HUDEP-2 (cell line): Measurements from ENCODE around the gene CCR1.

Experiments used
- DNase-seq, 76 experiments: peaks; one replicate each; lab custom pipeline; 2025; ENCODE audit not compliant: unreplicated experiment in 76 of 76; lab: John Stamatoyannopoulos, UW

The CCR1 gene

GRCh38 chr3:46208167-46208704 lies at the start of gene CCR1:
Gene CCR1, minus strand, starts transcription at chr3:46208313. Its CDS starts 4,000 bp downstream, at chr3:46204313.
- peak in 3 of 76 experiments; percentile 1 to 10 (median 7) for DNase-seq

DNA sequence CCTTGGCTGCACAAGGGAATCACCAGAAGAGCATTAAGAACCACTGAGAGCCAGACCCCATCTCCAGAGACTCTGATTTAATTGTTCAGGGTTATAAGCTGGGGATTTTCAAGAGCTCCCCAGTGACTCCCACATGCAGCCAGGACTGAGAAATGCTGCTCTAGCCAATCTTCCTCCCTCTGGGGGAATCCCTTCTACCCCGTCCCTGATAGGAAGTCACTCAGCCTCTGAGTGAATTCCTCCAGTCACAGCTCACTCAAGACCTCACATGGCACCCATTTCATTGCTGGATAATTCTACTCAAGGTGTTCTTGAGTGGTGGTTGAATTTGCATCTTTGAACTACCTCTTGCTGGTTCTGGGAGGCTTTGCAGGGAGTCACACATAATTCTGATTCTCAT lies 44.9 kb upstream of the CCR1 start:
- no peak for DNase-seq

GRCh38 chr3:46245146-46245545 lies 37.0 kb upstream of the CCR1 start:
- no peak for DNase-seq

DNA sequence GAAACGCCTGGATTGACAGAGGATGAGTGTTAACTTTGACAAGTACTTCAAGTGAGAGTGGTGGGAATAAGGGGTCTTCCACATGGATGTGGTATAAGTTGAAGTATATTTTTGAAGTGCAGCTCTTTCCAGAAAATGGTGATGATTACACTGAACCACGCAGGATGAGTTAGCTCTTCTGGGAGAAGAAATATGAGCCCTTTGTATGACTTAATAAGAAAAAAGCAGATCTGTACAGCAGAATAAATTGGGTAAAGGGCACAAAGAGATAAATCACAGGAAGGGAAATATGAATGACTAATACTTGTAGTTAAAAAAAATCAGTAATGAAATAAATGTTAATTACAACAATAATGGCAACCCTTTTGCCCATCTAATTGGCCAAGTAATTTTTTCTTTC lies 35.4 kb upstream of the CCR1 start:
- DNase-seq: no peak

DNA sequence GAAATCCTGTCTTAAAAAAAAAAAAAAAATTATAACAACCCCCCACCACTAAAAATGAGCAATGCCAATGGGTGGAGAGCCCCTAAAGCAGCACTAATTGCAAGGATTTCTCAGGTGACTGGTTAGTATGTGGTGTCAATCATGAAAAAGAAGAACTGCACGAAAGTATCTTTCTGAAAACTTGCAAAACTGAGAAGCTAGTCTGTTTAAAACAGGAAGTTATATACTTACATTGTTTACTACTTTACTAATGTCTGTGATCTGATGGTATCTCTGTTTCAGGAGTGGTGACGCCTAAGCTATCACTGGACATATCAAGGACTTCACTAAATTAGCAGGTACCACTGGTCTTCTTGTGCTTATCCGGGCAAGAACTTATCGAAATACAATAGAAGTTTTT lies 34.0 kb upstream of the CCR1 start, which contains the start of gene CCR3:
CCR3 (plus strand) TSS at position 341 of the 400 bp plus-strand sequence. CDS start 22,699 bp downstream, outside the sequence.
- no peak for DNase-seq

- DNase-seq: no peak
Measured at GRCh38 chr3:46239952-46240351, 31.8 kb upstream of the CCR1 start.

GRCh38 chr3:46239301-46239938 lies 31.3 kb upstream of the CCR1 start:
- DNase-seq: no peak

DNA sequence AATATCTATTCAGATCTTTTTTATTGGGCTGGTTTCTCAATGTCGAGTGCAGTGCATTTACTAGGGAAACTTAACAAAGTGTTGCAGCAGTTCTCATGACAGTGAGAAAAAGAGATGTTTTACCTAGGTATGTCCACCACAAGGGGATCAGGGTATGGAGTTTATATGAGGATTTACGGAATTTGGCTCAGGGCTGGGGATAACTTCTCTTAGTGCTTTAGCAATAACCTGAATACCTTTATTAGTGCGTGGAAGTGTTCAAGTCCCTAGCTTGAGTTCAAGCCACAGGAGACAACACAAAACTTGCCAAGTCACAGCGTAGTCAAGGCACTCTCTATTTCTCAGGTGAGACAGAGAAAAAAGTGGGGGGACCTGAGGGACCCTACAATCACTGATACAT lies 30.3 kb upstream of the CCR1 start:
- no peak for DNase-seq

DNA sequence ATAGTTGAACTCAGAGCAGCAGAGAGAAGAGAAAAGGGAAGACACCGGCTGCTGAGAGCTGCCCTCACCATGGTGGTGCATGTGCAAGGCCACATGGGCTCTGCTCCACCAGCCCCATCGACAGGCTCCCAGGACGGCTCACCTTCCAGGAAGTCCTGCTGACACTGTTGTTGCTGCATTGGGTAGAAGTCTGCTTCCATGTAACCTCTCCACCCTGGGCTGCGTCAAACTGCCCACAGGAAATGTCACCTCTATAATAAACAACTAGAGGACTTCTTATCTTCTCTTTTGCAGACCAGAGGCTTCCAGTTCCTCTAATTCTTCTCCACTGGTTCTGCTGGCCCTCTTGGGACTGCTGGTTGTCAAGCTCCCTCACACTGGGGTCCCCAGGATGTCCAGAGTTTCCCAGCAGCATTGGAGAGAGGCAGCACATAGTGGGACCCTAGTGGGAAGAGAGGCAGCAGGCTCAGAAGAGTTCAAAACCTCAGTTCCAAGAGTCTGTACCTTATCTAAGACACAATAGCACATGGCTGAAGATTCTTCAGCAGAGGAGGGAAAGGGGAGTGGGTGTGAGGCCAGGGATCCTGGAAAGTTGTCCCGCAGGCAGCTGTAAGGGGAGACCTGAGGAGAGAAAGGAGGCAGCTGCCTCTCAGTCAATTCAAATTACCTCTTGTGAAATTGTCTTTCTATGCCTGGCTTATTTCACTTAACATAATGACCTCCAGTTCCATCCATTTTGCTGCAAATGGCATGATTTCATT lies 28.4 kb upstream of the CCR1 start:
- no peak for DNase-seq

GRCh38 chr3:46235425-46235824 lies 27.3 kb upstream of the CCR1 start:
- DNase-seq: no peak

- no peak for DNase-seq
Measured at GRCh38 chr3:46233194-46233593, 25.1 kb upstream of the CCR1 start.

GRCh38 chr3:46231323-46231722 lies 23.2 kb upstream of the CCR1 start:
- no peak for DNase-seq

DNA sequence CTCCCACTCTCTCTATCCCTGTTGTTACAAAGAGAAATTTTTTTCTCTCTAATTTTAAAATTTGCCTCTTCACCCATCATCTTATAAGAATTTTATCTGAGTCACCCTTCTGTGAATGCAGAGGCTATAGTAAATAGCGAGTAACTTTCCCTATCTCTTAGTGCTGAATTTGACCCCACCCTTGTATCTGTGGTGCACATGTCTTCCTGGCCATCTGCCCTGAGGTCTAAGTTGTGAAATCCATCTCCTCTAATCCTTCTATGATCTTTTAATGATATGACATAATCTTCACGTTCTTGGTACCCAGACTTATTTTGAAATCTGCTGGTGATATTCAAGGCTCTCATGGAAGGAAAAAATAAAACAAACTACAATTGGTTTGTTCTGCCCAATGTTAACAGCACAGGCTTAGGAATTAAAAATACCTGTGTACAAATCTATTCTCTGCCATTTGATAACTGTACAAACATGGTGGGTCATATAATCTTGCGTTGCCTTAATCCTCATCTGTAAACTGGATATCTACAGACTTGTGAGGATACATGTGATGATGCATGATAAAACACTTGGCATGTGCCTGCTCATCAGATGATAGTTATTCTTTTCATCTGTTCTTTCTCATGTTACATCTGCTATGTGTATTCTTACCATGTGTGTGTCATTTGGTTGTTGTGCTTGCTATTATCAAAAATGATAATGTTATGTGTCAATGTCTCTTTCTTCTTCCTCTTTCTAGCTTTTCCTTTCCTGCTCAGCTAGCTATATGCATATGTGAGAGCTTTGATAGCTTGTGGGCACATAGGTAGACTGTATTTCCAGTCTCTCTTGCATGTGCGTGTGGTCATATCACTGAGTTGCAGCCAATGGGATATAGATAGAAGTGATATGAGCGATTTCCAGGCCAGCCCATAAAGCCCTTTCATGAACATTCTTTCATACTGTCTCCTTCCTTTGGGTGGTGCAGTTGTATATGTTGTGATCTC lies 20.4 kb upstream of the CCR1 start:
- peak in 67 of 76 experiments; percentile 2 to 83 (median 49) for DNase-seq

DNA sequence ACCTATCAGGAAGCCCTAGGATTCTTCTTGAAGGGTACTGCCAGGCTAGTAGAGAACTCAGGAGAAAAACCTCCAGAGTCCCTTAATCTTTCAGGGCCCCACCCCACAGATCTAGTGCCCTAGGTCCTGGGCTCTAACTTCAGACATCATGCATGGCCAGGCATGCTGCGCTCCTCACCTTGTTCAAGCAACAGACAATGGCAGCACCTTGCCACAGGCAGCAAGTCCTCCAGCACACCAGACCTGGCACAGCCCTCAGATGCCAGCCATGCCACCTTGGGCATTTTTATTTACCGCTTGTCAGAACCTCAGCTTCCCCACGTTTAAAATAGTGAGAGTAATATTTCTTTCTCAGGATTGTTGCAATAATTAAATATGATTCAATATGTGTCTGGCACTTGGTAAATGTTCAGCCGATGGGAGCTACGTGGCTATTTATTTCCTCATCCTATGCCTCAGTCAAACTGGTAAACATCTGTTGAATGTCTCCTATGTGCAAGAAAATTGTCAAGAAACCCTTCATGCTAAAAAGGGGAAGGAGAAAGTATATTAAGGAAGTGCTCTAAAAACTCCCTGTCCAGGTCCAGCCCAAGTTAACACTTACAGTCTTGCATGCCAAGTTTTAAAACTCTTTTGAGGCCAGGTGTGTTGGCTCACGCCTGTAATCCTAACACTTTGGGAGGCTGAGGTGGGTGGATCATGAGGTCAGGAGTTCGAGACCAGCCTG lies 14.5 kb upstream of the CCR1 start:
- DNase-seq: no peak

DNA sequence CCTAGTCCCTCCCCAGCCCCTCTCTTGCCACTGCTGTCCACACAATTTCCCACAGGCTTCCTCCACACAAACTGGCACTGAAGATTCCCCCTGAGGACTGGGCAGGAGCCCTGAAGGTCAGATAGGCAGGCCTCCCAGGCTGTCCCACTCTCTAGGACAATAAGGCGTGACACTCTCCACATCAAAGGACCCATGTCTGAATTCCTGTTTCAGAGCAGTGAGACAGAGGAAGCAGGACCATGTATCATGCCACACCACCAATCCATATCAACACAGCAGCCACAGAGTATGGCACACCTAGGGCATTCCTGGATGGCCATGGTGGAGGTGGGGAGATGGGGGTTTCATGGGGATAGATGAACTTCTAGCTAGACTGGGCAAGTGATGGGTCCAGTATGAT lies 13.8 kb upstream of the CCR1 start:
- DNase-seq: no peak

GRCh38 chr3:46221391-46221790 lies 13.3 kb upstream of the CCR1 start:
- DNase-seq: no peak

- no peak for DNase-seq
Measured at GRCh38 chr3:46218196-46218709, 10.1 kb upstream of the CCR1 start.

GRCh38 chr3:46215810-46216414 lies 7.8 kb upstream of the CCR1 start:
- DNase-seq: no peak

GRCh38 chr3:46214751-46215352 lies 6.7 kb upstream of the CCR1 start:
- peak in 6 of 76 experiments; percentile 2 to 15 (median 3) for DNase-seq
